Measurements from ENCODE around the gene GOSR2.

DNA sequence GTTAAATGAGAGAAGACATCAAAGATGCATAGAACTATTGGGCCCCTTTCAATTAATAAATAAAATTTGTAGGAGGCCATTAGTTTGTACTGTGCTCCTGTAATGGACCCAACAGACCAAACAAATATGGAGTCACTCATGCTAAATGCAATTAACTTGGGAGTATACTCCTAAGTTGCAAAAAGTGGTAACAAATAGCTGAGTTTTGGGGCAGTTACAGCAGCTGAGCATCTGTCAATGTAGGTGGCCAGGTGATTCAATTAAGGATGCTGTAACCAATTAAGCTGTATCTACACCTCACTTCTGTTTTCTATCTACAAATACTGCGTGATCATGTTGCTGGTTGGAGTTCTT lies 36.7 kb upstream of the GOSR2 start:
- TF ChIP-seq CCAR2 (optimal IDR thresholded peaks at IDR 0.05; ENCODE audit: low read depth, low read length) = no peak
- TF ChIP-seq GTF2F1 (IDR thresholded peaks at IDR 0.05; ENCODE audit: low read length) = no peak
- TF ChIP-seq TBP (CRISPR knock-in tag; IDR thresholded peaks at IDR 0.05) = no peak
- TF ChIP-seq SMARCC2 (IDR thresholded peaks at IDR 0.05) = no peak
- TF ChIP-seq HNRNPH1 (optimal IDR thresholded peaks at IDR 0.05; ENCODE audit: low read depth, low read length) = no peak
- TF ChIP-seq, protein P1, sequence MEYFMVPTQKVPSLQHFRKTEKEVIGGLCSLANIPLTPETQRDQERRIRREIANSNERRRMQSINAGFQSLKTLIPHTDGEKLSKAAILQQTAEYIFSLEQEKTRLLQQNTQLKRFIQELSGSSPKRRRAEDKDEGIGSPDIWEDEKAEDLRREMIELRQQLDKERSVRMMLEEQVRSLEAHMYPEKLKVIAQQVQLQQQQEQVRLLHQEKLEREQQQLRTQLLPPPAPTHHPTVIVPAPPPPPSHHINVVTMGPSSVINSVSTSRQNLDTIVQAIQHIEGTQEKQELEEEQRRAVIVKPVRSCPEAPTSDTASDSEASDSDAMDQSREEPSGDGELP (IDR thresholded peaks at IDR 0.05; ENCODE audit: borderline replicate concordance, low read depth) = no peak
- TF ChIP-seq POLR2AphosphoS5 (IDR thresholded peaks at IDR 0.05; ENCODE audit: low read depth, low read length) = no peak
- no peak for TF ChIP-seq SP1 (IDR thresholded peaks at IDR 0.05)
- TF ChIP-seq SP1 (CRISPR knock-in tag; IDR thresholded peaks at IDR 0.05) = no peak

Data from HepG2 (cell line).